WTC11 (cell line): Measurements from ENCODE around the gene YES1. TPM values are rescaled to one million over a fixed set of nuclear protein-coding genes. Genes with fewer than 3 reads are reported as not detected.
A peak's percentile ranks its signal among the peaks of the same experiment; 100 is the strongest.

Experiments
- ATAC-seq: fragments of 200-7000 bp; cut with Tn5 transposase; 2 replicates; pipeline ENCODE4 v1.10.0; 2021; ENCODE audit warnings: mild to moderate bottlenecking, moderate library complexity
- CTCF ChIA-PET: fragments of 300-600 bp; sonication (Branson Sonifier 250); formaldehyde crosslinking; loops from one replicate; lab custom pipeline; 2021; ENCODE audit warnings: antibody characterized with exemption; lab: Charles Lee
- POLR2A ChIA-PET: fragments of 350-600 bp; sonication (Branson Sonifier 250); formaldehyde crosslinking; loops from one replicate; lab custom pipeline; 2021; ENCODE audit warnings: antibody characterized with exemption; lab: Charles Lee
- DNase-seq: peaks from one replicate; pipeline ENCODE4 v3.0.0; 2021; ENCODE audit warnings: low spot score
- H3K27ac Mint-ChIP-seq: 2 replicates; pipeline ENCODE4 v1.8.0; 2021; ENCODE audit warnings: mixed read lengths
- H3K27me3 Mint-ChIP-seq: 2 replicates; pipeline ENCODE4 v1.8.0; 2021; ENCODE audit warnings: low read depth, mild to moderate bottlenecking, moderate library complexity, mixed read lengths
- H3K36me3 Mint-ChIP-seq: 2 replicates; pipeline ENCODE4 v1.8.0; 2021; ENCODE audit warnings: mixed read lengths
- H3K4me1 Mint-ChIP-seq: 2 replicates; pipeline ENCODE4 v1.8.0; 2022; ENCODE audit warnings: mixed read lengths
- H3K4me3 Mint-ChIP-seq: 2 replicates; pipeline ENCODE4 v1.8.0; 2021; ENCODE audit warnings: mild to moderate bottlenecking, moderate library complexity, mixed read lengths
- H3K9me3 Mint-ChIP-seq: 2 replicates; pipeline ENCODE4 v1.8.0; 2021; ENCODE audit warnings: mixed read lengths
- E2F5 ChIP-seq: sonication (generic); formaldehyde crosslinking; IDR thresholded peaks from 2 replicates; pipeline ENCODE4 v1.8.1; 2022; ENCODE audit warnings: mild to moderate bottlenecking, moderate library complexity, missing genetic modification reagents
- ELF4 ChIP-seq: sonication (generic); formaldehyde crosslinking; IDR thresholded peaks from 2 replicates; pipeline ENCODE4 v1.8.1; 2022; ENCODE audit warnings: low read depth, mild to moderate bottlenecking, moderate library complexity, missing genetic modification reagents
- GABPB1 ChIP-seq: sonication (generic); formaldehyde crosslinking; IDR thresholded peaks from 2 replicates; pipeline ENCODE4 v1.8.1; 2023; ENCODE audit warnings: mild to moderate bottlenecking, missing genetic modification reagents
- JAZF1 ChIP-seq: fragments of 250-450 bp; sonication (Bioruptor Pico); IDR thresholded peaks from 2 replicates; pipeline ENCODE4 v1.9.0; 2021; ENCODE audit warnings: moderate library complexity, mild to moderate bottlenecking, inconsistent platforms
- KAT7 ChIP-seq: sonication (generic); formaldehyde crosslinking; IDR thresholded peaks from 2 replicates; pipeline ENCODE4 v1.8.1; 2023; ENCODE audit warnings: missing genetic modification reagents, mild to moderate bottlenecking, borderline replicate concordance
- OVOL2 ChIP-seq: fragments of 250-450 bp; sonication (Bioruptor Pico); IDR thresholded peaks from 2 replicates; pipeline ENCODE4 v1.9.0; 2021; ENCODE audit warnings: mild to moderate bottlenecking, borderline replicate concordance
- PRDM15 ChIP-seq: sonication (generic); formaldehyde crosslinking; IDR thresholded peaks from 2 replicates; pipeline ENCODE4 v1.8.0; 2022; ENCODE audit warnings: missing genetic modification reagents
- RORB ChIP-seq: fragments of 250-450 bp; sonication (Bioruptor Pico); IDR thresholded peaks from 2 replicates; pipeline ENCODE4 v1.9.0; 2021; ENCODE audit warnings: mild to moderate bottlenecking
- TCF7 ChIP-seq: sonication (generic); formaldehyde crosslinking; IDR thresholded peaks from 2 replicates; pipeline ENCODE4 v1.8.0; 2022; ENCODE audit warnings: mild to moderate bottlenecking, low read depth, missing genetic modification reagents, moderate library complexity
- TEAD4 ChIP-seq: sonication (generic); formaldehyde crosslinking; IDR thresholded peaks from 2 replicates; pipeline ENCODE4 v1.8.0; 2022; ENCODE audit warnings: mild to moderate bottlenecking, missing genetic modification reagents
- ZBTB21 ChIP-seq: sonication (generic); formaldehyde crosslinking; IDR thresholded peaks from 2 replicates; pipeline ENCODE4 v1.8.1; 2023; ENCODE audit warnings: mild to moderate bottlenecking, missing genetic modification reagents, borderline replicate concordance
- ZNF263 ChIP-seq: sonication (generic); formaldehyde crosslinking; IDR thresholded peaks from 2 replicates; pipeline ENCODE4 v1.8.1; 2022; ENCODE audit warnings: low read depth, mild to moderate bottlenecking, moderate library complexity, missing genetic modification reagents
- ZNF423 ChIP-seq: fragments of 250-450 bp; sonication (Bioruptor Pico); IDR thresholded peaks from 2 replicates; pipeline ENCODE4 v2.1.2; 2022; ENCODE audit warnings: mild to moderate bottlenecking, moderate library complexity
- ZNF671 ChIP-seq: fragments of 250-450 bp; sonication (Bioruptor Pico); IDR thresholded peaks from 2 replicates; pipeline ENCODE4 v1.8.0; 2021; ENCODE audit warnings: mild to moderate bottlenecking
- total RNA-seq: library from RNA; stranded (reverse); gene quantifications from 3 replicates; pipeline ENCODE4 v1.2.3, GENCODE V29; 2021
- TF ChIP-seq, protein P1 (sequence below): sonication (generic); formaldehyde crosslinking; IDR thresholded peaks from 2 replicates; pipeline ENCODE4 v1.8.0; 2023; ENCODE audit warnings: missing genetic modification reagents
- TF ChIP-seq, protein P2 (sequence below): sonication (generic); formaldehyde crosslinking; IDR thresholded peaks from 2 replicates; pipeline ENCODE4 v1.8.1; 2023; ENCODE audit warnings: mild to moderate bottlenecking, moderate library complexity, missing genetic modification reagents
- TF ChIP-seq, protein P3 (sequence below): fragments of 250-450 bp; sonication (Bioruptor Pico); IDR thresholded peaks from 2 replicates; pipeline ENCODE4 v1.9.0; 2021; ENCODE audit warnings: mild to moderate bottlenecking

YES1 gene
- total RNA-seq, 1 experiment from 2014 or later = 113 TPM

- TF ChIP-seq, protein P1, sequence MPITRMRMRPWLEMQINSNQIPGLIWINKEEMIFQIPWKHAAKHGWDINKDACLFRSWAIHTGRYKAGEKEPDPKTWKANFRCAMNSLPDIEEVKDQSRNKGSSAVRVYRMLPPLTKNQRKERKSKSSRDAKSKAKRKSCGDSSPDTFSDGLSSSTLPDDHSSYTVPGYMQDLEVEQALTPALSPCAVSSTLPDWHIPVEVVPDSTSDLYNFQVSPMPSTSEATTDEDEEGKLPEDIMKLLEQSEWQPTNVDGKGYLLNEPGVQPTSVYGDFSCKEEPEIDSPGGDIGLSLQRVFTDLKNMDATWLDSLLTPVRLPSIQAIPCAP (CRISPR knock-in tag) = no peak
- no peak for TF ChIP-seq ZBTB21
- peak; percentile 44; the same call in 1 of the 2 replicates for TF ChIP-seq GABPB1
- no peak for TF ChIP-seq ZNF671
- no peak for TF ChIP-seq TEAD4 (CRISPR knock-in tag)
- no peak for TF ChIP-seq RORB (CRISPR knock-in tag)
- TF ChIP-seq KAT7 = no peak
- TF ChIP-seq ZNF423 = no peak
- no peak for TF ChIP-seq ELF4 (CRISPR knock-in tag)
These were observed 100.2 kb downstream of the YES1 start (continued) for GRCh38 chr18:711657-712400.

DNA sequence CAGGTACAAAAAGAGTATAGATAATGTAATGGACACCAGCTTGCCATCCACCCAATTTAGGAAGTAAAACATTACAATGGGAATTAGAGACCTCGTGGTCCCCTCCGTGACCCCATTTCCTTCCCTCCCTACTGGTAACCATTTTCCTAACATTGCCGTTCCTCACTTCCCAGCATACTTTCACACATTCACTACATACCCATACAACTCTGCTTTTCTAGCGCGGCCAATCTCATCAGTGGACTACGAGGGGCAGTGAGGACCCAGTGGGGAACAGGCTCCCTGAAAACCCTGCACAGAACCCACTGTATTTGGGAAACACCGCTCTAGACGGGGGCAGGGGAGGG lies 100.8 kb downstream of the YES1 start:
- no peak overlapping the region for H3K27ac Mint-ChIP-seq
- H3K36me3 Mint-ChIP-seq = peaks cover 8% of the 10 kb centered on the region
- H3K4me1 Mint-ChIP-seq = peaks cover 8% of the 10 kb centered on the region
- no peaks in the 10 kb centered on the region; the same call in 1 of the 2 replicates for H3K27me3 Mint-ChIP-seq
- CTCF ChIA-PET = interaction anchor here (0.9 kb wide), 1 partner anchor 125 kb away, joined by 4 read pairs; no protein-coding TSS in a partner anchor
- no peaks in the 10 kb centered on the region for H3K9me3 Mint-ChIP-seq
- no peak for ATAC-seq
- POLR2A ChIA-PET = no interaction called here
- TF ChIP-seq, protein P2, sequence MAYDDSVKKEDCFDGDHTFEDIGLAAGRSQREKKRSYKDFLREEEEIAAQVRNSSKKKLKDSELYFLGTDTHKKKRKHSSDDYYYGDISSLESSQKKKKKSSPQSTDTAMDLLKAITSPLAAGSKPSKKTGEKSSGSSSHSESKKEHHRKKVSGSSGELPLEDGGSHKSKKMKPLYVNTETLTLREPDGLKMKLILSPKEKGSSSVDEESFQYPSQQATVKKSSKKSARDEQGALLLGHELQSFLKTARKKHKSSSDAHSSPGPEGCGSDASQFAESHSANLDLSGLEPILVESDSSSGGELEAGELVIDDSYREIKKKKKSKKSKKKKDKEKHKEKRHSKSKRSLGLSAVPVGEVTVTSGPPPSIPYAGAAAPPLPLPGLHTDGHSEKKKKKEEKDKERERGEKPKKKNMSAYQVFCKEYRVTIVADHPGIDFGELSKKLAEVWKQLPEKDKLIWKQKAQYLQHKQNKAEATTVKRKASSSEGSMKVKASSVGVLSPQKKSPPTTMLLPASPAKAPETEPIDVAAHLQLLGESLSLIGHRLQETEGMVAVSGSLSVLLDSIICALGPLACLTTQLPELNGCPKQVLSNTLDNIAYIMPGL (CRISPR knock-in tag) = no peak
- TF ChIP-seq, protein P3, sequence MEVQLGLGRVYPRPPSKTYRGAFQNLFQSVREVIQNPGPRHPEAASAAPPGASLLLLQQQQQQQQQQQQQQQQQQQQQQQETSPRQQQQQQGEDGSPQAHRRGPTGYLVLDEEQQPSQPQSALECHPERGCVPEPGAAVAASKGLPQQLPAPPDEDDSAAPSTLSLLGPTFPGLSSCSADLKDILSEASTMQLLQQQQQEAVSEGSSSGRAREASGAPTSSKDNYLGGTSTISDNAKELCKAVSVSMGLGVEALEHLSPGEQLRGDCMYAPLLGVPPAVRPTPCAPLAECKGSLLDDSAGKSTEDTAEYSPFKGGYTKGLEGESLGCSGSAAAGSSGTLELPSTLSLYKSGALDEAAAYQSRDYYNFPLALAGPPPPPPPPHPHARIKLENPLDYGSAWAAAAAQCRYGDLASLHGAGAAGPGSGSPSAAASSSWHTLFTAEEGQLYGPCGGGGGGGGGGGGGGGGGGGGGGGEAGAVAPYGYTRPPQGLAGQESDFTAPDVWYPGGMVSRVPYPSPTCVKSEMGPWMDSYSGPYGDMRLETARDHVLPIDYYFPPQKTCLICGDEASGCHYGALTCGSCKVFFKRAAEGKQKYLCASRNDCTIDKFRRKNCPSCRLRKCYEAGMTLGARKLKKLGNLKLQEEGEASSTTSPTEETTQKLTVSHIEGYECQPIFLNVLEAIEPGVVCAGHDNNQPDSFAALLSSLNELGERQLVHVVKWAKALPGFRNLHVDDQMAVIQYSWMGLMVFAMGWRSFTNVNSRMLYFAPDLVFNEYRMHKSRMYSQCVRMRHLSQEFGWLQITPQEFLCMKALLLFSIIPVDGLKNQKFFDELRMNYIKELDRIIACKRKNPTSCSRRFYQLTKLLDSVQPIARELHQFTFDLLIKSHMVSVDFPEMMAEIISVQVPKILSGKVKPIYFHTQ (CRISPR knock-in tag) = no peak
- no peak for DNase-seq
- peak overlapping the region; percentile 63 for H3K4me3 Mint-ChIP-seq

DNA sequence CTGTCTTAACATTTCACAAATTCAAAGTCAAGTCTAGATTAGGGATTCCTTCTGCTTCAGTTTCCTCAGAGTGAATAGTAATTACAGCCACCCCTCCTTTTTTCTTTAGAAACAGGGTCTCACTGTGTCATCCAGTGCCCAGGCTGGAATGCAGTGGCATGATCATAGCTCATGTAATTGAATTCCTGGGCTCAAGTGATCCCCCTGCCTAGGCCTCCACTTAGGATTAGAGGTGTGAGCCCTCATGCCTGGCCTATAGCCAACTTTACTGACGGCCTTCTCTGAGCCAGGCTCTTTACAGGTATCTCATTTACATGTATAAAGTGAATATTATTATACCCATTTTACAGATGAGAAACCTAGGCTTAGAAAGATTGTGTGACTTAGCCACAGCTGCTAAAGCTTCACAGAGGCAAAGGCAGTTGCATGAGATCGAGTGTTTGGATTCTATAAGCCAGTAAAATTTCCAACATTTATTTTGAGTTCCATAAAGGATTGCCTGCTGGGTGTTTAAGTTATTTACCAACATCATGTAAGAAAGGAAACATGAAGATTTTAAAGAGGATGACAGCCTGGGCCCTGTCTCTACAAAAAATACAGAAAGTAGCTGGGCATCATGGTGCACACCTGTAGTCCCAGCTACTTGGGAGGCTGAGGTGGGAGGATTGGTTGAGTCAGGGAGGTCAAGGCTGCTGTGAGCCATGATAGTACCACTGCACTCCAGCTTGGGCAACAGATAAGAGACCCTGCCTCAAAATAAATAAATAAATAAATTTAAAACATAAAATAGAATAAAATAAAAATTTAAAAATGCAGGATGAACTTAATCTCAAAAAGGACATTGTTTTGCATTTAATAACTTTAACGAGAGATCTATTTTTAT lies 101.4 kb downstream of the YES1 start:
- POLR2A ChIA-PET = no interaction called here
- DNase-seq (no peak), ATAC-seq (no peak)
- peaks cover 12% of the 10 kb centered on the region for H3K36me3 Mint-ChIP-seq
- peaks cover 8% of the 10 kb centered on the region for H3K4me1 Mint-ChIP-seq
- peak overlapping the region; percentile 63 for H3K4me3 Mint-ChIP-seq
- H3K27me3 Mint-ChIP-seq = no peaks in the 10 kb centered on the region; the same call in 1 of the 2 replicates
- no peak overlapping the region for H3K27ac Mint-ChIP-seq
- H3K9me3 Mint-ChIP-seq = no peaks in the 10 kb centered on the region
- CTCF ChIA-PET = interaction anchor here (0.9 to 1.0 kb wide), 2 partner anchors 87 to 125 kb away, joined by 3 to 4 read pairs; no protein-coding TSS in a partner anchor
- TF ChIP-seq JAZF1 (no peak), TCF7 (CRISPR knock-in tag) (no peak), ZNF263 (no peak), GABPB1 (no peak)

DNA sequence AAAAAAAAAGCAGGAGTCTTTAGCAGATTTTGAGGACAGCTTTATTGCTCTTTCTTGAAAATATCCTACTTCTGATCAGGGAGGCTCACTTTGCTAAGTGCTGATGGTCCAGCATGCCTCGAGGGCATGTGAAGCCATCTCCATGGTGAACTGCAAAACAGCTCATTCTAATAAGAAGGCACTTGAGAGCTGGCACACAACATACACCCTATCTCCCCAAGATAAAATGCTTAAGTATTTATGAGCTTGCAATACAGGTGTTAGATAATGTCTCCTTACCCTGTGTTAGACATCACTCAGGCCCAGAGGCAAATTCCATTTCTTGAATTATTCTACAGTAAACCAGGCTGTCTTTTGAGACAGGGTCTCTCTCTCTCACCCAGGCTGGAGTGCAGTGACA lies 102.3 kb downstream of the YES1 start:
- H3K4me1 Mint-ChIP-seq = peaks cover 8% of the 10 kb centered on the region
- H3K9me3 Mint-ChIP-seq = no peaks in the 10 kb centered on the region
- no peaks in the 10 kb centered on the region; the same call in 1 of the 2 replicates for H3K27me3 Mint-ChIP-seq
- CTCF ChIA-PET = interaction anchor here (1.0 kb wide), 1 partner anchor 86 kb away, joined by 3 read pairs; no protein-coding TSS in a partner anchor
- peaks cover 21% of the 10 kb centered on the region for H3K36me3 Mint-ChIP-seq
- no peak overlapping the region for H3K27ac Mint-ChIP-seq
- DNase-seq = no peak
- TF ChIP-seq, protein P1 (CRISPR knock-in tag) = no peak
- no peak for TF ChIP-seq OVOL2 (CRISPR knock-in tag)
- no peak for TF ChIP-seq PRDM15 (CRISPR knock-in tag)
- no peak for TF ChIP-seq E2F5 (CRISPR knock-in tag)
- TF ChIP-seq, all 79 proteins: peak for 0
- H3K4me3 Mint-ChIP-seq = no peak overlapping the region
- POLR2A ChIA-PET = no interaction called here
- no peak for ATAC-seq
